ENCODE data around the gene IRF8.

The IRF8 gene

DNA sequence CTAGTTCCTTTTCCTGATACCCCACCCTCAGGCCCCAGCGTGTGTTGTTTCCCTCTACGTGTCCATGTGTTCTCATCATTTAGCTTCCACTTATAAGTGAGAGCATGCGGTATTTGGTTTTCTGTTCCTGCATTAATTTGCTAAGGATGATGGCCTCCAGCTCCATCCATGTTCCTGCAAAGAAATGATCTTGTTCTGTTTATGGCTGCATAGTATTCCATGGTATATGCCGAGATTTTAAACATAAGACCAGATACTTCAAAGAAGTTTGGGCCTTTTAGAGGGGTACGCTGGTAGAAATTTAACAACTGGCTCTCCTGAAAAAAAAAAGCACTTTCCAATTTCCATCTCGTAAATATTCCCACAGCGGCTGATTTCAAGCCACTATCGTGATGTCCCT, 59.8 kb downstream of the IRF8 start:
- DNase-seq (ENCODE audit: low read depth), result no peak

DNA sequence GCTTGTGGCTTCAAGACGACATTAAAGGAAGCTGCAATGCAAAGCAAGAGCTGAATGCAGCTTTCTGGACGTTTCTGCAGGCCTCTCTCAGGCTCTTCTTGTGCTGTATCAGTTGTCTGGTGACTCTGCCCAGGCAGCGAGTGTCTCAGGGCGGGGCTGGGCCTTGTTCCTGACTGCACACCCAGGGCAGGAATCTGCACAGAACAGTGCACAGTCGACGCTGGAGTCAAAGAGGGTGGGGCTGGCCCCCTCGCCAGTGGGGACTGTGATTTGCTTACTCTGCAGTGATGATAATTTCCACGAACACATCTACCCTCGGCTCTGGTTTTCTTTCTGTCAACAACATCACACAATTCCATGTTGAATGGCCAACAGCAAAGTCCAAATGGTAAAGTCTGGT, 60.7 kb downstream of the IRF8 start:
- no peak for DNase-seq (ENCODE audit: low read depth)

DNA sequence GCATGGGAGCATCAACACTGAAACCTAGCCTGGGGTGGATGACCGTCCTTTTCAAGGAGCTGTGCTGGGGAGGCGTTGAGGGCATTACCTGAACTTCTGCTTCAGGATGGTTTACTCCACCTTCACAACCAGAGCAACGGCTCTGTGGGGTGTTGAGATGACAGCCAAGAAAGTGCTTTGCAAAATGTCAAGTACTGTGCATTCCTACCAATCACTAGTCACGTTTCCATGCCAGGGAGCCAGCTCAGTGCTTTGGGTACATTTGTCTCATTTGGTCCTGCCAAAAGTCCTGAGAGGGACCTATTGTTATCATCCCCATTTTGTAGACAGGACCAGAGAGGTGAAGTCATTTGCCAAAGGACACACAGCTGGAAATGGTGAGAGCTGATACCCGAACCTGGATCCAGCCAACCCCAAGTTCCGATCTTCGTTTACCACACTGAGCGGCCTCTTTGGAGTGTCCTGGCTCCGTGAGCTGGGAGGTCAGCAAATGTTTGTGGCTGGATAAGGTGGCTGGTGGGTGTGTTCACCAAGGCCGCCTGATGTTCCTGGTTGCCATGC, 61.6 kb downstream of the IRF8 start:
- DNase-seq (ENCODE audit: low read depth), result no peak

DNA sequence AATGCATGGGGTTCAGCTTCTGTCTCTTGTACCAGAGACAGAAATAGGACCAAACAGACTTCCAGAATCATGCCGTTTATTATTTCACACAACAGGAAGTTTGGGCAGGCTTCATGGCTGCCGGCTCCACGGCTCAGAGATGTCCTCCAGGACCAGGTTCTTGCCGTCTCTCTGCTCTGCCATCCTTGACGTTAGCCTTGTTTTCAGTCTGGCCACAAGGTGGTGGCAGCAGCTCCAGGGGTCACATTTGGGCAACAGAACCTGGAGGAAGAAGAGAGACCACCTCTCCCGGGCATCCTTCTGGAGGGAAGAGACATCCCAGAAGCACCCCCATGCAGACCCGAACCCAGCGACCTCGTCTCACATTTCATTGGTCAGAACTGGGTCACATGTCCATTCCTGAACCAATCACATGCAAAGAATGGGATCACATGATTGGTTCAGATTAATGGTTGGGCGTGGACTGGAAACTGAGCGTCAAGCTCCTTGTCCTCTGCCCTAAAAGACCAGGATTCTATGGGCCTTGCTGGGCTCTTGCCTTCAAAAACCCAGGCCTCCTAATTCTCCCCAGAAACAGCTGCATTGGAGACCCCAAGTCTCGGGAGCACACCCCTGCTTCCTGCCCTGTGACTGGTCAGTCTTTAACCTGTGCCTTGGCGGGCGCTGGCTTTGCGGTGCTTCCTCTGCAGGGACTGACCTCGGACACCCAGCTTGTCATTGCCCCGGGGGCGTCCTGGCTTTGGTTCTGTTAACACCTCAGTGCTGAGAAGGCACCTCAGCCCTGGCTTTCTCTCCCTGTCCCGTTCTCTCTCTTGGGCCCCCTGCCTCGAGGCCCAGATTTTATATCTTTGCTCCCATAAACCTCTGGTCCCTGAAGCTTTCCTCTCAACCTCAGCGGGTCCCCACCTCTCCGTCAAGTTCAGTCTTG, 63.3 kb downstream of the IRF8 start:
- no peak for DNase-seq (ENCODE audit: low read depth)

DNA sequence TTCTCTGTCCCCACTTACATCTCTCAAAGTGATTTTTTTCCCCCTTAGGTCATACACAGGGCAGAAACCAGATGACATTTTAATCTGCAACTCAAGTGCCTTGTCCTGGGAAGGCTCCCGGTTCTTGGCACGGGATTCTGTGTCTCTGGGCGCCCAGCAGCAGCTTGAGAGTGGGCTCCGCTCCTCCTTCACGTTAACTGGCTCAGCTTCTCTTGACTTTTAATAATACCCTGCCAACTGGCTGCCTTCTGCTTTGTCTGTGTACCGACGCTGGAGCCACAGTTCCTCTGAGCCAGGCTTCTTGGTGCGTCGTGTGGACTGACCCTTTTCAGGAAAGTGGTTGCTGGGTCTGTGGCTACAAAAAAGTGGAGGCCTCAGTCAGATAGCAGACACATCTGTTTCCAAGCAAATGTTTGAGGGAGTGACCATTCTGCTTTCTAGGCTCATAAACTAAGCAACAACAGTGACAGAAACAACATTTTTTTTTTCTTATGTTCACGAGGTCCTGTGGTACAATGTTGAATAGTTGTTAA, 64.9 kb downstream of the IRF8 start:
- DNase-seq (ENCODE audit: low read depth), result no peak

DNA sequence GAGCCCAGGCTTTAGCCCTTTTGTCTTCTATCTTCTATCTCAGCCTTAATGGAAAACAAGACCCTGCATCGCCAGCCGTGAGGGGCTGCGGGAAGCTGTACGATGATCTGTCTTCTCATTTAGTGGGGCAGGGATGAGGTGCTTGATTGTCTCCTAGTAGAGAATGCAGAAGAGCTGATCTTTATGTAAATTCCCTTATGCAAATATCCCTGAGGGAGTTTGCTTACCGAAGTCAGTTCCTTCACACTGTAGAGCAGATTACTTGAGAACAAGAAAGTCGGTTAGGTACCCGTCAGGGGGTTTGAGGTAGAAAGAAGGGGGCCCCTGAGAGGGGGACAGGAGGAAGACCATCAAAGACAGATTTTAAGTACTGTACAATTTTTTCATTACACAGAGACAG, 66.2 kb downstream of the IRF8 start:
- DNase-seq (ENCODE audit: low read depth), result no peak

DNA sequence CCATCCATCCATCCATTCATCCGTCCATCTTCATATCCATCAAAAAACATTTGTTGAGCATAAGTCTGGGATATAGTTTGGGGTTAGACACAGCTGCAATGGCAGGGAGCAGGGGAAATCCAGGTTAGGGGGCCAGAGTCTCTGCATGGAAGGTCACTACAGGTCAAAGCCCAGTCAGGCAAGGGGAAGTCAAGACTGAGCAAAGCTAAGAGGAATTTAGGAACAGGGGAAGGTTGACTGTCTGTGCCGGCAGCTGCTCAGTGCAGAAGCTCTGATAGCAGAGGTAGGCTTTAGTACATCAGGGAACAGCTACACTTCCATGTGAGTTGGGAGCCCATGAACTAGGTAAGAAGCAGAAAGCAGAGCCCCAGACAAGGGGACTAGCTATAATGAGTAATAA, 68.1 kb downstream of the IRF8 start:
- DNase-seq (ENCODE audit: low read depth), result no peak

DNA sequence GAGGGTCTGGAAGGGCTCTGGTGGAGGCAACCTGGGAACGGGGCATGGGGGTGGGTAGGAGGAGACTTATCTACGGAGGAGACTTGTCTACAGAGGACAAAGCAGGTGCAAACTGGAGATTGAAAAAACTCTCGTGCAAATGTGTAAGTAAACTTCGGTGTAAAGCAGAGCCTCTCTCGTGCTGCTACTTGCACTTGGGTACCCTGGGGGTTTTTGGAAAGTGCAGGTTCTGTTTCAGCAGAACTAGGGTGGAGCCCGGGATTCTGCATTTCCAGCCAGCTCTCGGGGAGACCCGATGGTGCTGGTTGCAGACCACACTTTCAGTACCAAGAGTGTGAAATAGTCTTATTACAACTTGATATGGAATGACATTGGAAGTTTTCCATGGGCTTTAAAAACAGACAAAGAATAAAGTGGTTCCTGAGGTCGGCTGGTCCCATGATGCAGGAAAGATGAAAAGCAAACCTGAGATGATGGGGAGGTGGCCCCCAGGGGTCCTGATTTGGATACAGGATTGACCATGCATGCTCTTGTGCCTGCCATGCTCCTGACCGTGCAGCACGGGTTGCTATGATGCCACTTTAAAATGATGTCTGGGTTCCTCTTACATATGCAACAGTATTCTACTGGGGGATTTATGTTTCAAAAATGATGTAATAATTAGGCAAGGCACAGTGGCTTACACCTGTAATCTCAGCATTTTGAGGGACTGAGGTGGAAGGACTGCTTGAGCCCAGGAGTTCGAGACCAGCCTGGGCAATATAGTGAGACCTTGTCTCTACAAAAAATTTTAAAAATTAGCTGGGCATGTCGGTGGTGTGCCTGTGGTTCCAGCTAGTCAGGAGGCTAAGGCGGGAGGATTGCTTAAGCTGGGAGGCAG, 69.3 kb downstream of the IRF8 start:
- no peak for DNase-seq (ENCODE audit: low read depth)

DNA sequence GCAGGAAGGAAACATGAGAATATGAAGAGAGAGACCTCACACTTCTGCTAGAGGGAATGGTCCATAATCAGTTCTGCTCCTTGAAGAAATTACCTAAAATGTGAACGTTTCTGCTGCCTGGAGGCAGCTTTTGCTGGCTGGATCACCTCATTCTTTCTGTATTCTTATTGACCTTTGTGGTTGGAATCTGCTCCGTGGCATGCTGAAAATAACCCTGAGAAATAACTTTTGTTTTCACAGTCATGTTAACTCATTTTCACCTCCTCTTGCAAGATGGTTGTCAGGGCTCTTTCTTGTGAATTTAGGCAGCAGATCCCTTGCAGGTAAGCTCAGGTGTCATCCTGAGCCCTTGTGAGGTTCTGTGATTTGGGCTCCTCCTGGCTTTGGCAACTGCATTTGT, 70.2 kb downstream of the IRF8 start:
- DNase-seq (ENCODE audit: low read depth), result peak; percentile 30

DNA sequence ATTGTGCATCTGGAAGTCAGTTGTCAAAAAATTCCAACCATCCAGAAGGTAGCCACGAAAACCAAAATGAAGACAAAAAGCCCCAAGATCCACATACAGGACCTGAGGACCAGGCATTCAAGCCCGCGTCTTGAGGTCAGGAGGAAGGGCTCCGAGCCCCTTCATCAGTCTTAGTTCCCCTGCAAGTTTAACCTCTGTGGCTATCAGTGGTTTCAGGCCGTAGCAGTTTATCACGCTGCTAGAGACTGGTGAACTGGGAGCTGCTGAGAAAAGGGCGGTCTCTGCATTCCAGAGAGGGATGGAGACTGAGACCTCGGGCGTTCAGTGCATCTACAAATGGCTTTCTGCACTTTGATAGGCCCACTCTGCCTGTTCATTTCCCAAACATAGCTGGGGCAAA, 70.6 kb downstream of the IRF8 start:
- DNase-seq (ENCODE audit: low read depth), result no peak

DNA sequence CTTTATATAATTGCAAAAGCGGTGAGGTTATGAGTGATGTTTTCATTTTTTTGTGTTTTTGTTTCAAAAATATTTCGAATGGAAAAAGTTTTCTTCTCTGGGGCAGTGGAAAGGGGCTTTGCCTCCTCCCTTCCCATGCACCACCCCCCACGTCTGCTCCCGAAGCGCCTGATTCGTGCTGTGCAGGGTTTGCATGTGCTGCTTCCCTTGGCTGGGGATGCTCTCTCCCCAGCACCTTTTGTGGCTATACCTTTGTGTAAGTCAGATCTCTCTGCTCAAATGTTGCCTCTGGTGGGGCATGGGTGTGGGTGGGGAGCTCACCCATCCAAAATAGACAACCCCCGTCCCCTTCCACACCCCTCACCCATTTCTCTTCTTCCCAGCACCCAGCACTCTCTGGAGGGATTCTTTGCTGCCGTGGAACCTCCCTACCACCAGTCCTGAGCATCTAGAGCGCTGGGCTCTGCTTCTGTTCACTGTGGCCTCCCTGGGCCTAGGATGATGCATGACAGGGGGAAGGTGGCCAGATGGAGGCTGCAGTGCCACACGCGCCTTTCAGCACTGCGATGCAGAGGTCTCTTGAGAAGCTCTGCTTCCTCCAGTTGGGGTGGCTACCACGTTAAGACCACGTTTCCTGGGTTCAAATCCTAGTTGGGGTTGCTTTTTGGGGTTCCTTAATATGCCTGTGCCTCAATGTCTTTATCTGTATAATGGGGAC, 71.2 kb downstream of the IRF8 start:
- DNase-seq (ENCODE audit: low read depth), result no peak

DNA sequence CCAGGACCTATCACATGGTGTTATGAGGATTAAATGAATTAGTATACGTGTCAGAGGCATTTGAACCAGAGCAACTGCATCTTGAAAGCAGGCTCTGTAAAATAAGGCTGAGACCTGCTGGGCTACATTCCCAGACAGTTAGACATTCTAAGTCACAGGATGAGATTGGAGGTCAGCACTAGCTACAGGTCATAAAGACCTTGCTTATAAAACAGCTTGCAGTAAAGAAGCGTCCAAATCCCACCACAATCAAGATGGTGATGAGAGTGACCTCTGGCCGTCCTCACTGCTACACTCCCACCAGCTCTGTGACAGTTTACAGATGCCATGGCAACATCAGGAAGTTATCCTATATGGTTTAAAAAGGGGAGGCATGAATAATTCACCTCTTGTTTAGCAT, 71.8 kb downstream of the IRF8 start:
- no peak for DNase-seq (ENCODE audit: low read depth)
